Stimulated activated CD8-positive, alpha-beta memory T cell treated with anti-CD3 and anti-CD28 coated beads, Interleukin-15, amount 100 ng/mL, for 24 hours (primary cell): ENCODE results near the gene LSM12.
A peak's percentile ranks its signal among the peaks of the same experiment; 100 is the strongest.
"Not testable (repeated sequence)": the region's sequence is repeated elsewhere in the genome, so short reads cannot be mapped to it uniquely, and the experiment has no call there.

Source experiments
- DNase-seq: peaks from one replicate; pipeline ENCODE4 v3.0.0-alpha.2; 2020; ENCODE audit warnings: low read depth

LSM12 gene

DNA sequence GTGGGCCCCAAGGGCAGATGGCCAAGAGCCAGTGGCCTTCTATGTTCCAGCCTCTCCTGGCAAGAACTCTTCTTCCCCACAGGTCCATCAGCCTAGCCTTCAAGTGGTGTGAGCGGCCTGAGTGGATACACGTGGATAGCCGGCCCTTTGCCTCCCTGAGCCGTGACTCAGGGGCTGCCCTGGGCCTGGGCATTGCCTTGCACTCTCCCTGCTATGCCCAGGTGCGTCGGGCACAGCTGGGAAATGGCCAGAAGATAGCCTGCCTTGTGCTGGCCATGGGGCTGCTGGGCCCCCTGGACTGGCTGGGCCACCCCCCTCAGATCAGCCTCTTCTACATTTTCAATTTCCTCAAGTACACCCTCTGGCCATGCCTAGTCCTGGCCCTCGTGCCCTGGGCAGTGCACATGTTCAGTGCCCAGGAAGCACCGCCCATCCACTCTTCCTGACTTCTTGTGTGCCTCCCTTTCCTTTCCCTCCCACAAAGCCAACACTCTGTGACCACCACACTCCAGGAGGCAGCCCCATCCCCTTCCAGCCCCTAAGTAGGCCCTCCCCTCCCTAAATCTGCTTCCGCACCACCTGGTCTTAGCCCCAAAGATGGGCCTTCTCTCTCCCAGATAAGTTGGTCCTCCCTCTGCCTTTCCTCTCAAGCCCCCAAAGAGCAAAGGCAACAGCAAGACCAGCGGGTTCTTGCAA, 9.3 kb upstream of the LSM12 start:
- DNase-seq, result no peak

DNA sequence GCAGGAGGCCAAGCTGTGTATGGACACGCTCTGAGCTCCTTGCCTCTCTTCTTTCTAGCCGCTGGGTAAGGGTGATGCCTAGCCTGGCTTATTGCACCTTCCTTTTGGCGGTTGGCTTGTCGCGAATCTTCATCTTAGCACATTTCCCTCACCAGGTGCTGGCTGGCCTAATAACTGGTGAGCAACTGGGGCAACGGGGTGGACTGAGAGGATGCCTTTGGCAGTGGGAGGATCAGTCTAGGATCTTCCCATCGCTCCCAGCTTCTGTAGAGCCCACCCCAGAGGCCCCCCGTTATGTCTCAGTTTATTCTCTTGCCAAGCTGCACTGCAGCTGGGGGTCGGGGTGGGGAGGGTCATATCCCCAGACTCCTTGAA, 8.4 kb upstream of the LSM12 start:
- DNase-seq, result no peak

DNA sequence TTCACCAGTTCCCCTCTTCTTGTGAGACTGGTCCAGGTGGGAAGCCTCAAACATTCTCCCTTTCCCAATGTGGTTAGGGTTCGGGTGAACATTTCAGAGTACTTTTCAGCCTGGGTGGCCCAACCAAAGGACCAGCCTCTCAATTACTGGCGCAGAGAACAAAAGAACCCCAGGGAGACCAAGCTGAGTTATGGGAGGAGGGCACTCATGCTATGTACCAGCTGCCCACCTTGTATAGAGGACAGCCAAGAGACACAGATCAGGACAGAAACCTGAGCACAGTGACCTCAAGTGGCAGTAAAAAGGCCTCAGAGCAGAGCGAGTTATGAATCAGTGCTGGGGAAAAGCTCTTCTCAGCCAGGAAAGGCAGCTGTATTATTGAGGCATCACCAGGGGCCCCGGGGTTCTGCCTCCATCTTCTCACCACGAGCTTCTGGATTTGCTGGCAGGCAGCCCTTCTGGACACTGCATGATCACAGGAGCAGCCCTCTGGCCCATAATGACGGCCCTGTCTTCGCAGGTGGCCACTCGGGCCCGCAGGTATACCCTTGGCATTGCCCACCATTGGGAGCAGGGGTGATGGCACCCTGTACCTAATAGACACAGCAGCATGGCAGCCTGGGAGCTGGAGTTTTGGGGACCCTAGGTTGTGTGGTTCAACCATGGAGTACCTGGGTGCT, 7.9 kb upstream of the LSM12 start:
- no peak for DNase-seq

DNA sequence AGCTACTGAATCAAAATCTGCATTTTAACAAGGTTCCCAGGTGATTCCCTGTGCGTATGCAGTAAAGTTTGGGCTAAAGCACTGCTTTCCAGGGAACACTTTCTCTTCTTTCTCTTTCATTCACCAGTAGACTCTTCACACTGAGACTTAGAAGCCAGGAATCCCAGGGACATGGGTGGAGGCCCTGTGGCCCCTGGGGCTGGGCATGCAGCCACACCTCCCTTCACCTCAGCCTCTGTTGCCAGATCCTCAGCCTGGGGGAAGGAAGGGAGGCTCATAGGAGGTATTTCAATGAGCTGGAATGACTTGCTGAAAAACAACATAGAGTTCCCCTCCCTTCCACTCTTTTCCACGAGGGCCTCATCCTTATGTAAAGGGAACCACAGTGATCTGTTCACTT, 5.3 kb upstream of the LSM12 start:
- no peak for DNase-seq

DNA sequence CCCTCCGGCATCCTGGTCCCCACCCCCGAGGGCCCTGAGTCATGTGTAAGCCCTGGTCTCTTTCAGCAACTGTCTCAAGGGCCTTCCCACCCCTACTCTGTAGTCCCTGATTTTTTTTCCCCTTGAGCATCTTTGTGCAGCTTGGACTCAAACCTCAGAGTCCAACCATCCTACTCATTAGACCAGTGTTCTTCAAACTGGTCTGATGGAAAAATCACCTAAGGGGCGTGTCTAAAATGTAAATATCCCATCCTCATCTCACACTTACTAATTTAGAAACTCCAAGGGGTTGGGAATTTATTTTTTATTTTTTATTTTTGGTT, 4.7 kb upstream of the LSM12 start:
- DNase-seq, result no peak

DNA sequence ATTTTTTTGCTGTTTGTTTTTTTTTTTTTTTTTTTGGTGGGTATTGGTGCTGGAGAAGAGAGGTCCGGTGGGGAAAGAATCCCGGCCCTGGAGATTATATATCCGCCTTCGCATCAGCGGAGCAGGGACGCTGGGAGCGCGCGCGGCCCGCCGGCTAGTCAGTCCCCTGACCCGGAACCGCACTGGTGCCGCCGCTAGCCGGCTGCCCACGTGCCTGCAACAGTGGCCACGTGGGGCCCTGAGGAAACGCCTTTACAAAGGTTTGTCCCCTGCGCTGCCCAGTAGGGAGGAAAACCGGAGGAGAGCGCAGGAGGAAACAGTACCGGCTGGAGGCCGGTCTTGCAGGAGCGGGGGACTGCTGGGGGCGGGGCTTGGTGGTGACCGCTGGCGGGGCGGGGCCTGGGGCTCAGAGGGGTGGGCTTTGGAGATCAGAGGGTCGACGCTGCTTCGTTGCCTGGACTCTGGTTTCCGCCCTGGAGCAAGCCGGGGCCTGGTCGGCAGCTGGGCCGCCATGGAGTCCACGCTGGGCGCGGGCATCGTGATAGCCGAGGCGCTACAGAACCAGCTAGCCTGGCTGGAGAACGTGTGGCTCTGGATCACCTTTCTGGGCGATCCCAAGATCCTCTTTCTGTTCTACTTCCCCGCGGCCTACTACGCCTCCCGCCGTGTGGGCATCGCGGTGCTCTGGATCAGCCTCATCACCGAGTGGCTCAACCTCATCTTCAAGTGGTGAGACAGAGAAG, 4.2 kb upstream of the LSM12 start, which contains the start of gene G6PC3:
Gene G6PC3, plus strand, starts transcription at position 281 of the 743 bp plus-strand sequence. Its CDS starts 231 bp downstream, at position 512.
- DNase-seq, result peak; percentile 60

DNA sequence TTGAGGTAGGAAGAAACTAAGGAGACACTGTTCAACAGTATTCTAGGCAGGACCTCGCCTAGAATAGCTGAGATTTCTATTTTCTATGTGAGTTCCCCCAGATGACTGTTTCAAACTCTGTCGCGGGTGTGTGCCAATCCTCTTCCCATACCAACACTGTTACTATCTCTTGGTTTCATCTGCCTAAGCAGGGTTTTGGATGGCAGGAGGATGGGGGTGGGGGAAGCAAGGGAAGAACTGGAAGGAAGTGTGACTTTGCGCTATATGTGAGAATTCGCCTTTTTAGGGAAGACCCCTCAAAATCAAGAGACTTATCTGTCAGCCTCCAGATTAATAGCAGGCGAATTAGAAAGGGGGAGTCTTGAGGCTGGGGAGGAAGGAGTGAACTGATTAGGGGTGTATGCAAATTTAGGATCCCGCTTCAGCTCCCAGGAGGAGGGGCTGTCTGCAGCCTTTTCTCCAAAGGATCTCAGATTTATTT, 3.5 kb upstream of the LSM12 start:
- DNase-seq, result no peak

DNA sequence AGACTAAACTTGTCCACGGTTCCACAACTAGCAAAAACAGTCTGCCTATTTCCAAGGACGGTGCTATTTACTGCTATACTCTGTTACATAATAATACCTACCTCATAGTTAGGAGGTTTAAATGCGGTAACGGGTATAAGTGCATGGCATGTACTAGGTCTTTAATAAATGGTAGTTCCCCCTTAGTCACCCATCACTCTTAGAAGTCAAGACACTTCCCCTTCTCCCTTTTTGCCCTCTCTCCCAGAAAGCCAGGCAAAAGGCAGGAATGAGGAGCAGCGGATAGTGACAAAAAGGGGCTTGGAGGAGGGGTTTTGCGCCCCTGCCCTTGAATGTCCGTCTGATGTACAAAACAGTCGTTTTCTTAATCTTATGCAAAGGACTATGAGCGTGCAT, 1.1 kb upstream of the LSM12 start:
- DNase-seq, result no peak

DNA sequence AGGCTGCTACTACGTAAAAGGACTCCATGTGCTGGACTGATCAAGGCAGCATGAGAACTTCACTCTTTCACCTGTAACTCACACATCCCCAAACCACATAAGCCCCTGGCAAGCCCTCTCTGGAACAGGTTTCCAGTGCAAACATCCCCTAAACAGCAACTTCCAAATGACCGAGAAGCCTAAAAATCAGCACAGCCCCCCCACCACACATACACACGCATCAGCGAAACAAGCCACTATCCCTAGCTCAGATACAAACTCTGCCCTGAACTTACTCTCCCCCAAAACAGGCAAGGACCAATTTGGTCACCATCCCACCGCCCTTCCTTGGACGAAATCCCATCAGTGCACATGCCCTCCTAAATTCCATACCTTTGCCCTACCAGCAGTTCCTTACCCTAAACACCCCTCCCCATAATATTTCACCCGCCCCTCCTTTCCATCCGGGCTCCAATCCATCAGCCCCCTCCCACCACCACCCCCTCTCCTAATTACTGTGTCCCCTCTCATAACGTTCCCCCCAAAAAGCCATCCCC, 735 bp downstream of the LSM12 start:
- DNase-seq, result no peak

DNA sequence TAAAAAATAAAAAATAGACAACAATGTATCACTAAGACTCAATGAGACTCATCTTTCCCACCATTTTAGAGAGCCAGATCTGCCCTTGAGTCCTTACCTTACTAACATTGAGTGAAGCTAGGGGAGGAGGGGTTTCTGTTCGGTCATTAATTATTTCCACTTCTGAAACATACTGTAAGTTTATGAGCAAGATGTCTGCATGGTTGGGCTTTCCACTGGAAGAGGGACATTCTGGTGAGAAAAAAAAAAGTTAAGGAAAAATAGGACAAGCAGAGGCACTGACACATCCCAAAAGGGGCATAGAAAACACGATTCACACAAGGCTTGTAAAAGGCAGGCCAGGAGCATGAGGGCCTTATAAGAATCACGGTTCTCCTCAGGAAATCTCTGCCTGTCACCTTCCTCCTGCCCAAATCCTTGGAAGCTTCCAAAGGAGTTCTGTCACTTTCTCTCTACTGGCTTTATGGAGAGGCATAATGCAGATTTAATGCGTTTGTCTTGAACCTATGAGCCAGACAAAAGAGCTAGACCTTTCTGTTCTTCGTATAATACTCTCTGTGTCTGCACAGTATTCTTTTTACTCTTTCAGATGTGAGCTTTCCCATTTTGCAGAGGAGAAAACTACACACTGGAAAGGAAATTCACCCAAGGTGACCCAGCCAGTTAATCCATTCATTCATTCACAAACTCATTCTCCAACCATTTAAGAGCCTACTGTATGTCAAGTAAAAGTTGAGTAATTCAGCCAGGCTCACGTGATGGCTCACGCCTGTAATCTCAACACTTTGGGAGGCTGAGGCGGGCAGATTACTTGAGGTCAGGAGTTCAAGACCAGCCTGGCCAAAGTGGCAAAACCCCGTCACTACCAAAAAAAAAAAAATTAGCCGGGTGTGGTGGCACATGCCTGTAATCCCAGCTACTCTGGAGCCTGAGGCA, 2.5 kb downstream of the LSM12 start:
- DNase-seq, result no peak

DNA sequence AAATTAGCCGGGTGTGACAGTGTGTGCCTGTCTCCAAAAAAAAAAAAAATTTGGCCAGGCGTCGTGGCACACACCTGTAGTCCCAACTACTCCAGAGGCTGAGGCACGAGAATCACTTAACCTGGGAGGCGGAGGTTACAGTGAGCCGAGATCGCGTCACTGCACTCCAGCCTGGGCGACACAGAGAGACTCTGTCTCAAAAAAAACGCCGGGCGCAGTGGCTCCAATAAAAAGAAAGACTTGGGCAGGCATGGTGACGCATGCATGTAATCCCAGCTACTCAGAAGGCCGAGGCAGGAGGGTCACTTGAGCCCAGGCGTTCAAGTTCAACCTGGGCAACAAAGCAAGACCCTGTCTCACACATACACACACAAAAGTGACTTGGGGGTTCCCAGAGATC, 3.6 kb downstream of the LSM12 start:
- no peak for DNase-seq

DNA sequence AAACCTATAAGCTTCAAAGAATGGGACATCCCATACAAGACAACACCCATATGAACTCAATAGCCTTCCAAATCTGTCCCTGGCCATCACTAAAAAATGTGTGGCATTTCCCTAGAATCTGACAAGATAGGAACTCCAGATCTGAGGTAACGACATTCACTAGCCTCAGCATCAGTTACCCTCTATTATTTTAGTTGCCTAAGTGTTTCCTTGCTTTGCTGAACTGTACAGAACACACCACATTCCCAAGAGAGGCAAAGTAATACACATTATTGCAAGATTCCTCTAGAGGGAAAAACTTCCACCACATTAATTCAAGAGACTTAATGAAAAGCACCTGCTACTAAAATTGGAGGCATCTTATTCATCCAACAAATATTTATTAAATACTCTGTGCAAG, 5.0 kb downstream of the LSM12 start:
- DNase-seq, result no peak

DNA sequence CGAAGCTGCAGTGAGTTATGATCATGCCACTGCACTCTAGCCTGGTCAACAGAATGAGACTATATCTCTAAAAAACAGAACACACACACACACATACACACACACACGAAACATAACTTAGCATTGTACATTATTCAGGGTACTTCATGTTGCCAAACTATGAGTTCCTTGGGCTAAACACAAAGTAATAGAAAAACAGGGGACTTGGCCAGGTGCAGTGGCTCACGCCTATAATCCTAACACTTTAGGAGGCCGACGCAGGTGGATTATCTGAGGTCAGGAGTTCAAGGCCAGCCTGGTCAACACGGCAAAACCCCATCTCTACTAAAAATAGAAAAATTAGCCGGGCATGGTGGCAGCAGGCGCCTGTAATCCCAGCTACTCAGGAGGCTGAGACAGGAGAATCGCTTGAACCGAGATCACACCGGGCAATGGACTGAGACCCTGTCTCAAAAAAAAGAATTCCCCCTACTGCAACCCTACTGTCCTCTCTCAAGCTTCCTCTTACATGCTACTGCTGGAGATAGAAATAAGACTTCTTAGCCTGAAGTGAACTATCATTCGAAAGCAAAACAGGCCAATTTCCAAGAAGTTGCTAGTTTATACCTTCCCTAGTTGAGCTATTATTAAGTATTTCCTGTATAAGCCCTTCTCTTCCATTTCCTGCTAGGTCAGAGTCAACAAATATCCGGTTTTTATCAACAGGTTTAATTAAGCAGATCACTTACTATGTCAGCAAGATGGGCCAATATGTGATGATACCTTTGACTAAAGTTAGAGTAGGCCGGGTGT, 7.2 kb downstream of the LSM12 start:
- DNase-seq, result no peak

DNA sequence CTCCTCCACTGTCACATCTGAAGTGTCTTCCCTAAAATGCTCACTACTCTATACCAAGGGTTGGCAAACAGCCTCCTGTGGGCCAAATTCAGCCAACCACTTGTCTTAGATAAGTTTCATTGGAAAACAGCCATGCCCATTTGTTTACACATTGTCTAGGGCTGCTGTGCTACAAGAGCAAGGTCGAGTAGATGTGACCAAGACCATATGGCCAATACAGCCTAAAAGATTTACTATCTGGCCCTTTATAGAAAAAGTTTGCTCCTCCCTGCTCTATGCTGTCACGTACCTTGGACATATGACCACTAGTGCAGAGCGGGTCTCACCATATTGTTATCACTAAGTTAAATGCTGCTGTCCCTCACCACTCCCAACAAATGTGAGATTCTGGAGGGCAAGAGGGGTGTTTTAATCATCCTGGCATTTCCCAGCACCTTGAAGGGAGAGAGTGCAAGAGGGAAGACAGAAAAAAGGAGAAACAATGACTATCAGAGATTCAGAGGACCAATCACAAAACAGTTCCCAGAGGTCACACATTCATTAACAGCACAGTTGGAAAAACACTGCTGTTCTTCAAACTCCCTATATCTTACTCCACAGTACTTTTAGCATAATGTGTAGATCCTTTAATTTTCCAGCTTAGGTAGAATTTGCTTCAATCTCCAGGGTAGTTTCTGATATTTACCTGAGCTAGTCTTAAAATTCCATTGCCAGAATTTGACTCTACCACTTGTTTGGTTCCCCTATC, 13.2 kb downstream of the LSM12 start:
- DNase-seq, result no peak

DNA sequence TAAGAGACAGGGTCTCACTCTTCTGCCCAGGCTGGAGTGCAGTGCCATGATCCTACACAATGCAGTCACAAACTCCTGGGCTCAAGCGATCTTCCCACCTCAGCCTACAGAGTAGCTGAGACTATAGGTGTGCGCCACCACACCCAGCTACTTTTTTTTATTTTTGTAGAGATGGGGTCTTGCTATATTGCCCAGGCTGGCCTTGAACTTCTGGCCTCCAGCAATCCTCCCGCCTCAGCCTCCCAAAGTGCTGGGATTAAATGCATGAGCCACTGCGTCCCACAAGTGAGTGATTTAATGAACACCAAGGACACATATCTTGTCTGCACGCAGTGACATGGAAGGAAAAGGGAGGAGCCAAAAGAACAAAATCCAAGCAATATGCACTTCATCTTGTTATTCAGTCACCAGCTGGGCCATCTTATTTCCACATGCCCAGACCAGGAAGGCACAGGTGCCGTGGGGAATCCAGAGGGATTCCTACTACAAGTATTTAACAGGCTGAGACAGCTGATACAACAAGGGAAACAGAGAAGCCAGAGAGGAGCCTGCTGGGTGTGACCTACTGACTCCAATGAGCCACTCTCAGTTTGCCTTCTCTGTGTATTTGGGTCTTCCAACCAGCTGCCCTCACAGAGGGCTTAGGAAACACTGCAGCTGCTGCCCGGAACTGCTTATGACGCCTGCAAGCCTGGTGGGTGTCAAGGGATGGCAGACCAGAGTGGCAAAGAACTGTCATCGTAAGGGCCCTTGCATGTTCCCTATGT, 17.0 kb downstream of the LSM12 start:
- no peak for DNase-seq

DNA sequence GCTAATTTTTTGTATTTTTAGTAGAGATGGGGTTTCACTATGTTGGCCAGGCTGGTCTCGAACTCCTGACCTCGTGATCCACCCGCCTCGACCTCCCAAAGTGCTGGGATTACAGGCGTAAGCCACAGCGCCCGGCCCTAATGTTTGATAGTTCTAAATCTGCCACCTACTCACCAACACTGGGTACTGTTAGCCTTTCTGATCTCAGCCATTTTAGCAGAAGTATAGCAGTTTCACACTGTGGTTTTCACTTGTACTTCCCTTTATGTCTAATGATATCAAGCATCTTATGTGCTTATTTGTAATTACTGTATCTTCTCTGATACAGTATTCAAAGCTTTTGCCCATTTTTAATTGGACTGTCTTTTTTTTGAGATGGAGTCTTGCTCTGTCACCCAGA, 19.6 kb downstream of the LSM12 start:
- not testable (repeated sequence) for DNase-seq

DNA sequence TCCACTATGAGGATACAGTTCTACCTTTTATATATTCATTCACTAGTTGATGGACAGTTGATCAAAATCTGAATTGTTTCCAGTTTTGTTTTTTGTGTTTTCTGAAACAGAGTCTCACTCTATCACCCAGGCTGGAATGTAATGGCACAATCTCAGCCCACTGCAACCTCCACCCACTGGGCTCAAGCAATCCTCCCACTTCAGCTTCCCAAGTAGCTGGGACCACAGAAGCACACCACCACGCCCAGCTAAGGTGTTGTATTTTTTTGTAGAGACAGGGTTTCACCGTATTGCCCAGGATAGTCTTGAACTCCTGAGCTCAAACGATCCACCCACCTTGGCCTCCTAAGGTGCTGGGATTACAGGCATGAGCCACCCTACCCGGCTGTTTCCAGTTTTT, 21.0 kb downstream of the LSM12 start:
- DNase-seq, result no peak

DNA sequence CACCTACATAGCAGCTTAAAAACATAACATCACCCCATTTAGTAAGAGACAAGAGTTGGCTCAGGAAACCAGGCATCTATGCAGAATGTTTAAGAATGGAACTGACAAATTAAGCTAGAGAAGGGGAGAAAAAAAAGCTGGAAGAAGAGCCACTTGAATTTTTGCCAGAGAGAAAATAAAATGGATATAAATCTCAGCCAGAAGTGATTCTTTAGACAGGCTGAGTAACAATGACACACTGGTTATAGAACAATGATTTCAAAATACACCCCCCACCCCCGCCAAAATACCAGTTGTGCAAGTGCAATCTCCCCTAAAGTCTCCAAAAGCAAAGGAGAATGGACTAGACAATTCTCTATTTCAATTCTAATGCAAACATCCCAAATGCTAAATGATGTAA, 22.4 kb downstream of the LSM12 start:
- DNase-seq, result no peak

DNA sequence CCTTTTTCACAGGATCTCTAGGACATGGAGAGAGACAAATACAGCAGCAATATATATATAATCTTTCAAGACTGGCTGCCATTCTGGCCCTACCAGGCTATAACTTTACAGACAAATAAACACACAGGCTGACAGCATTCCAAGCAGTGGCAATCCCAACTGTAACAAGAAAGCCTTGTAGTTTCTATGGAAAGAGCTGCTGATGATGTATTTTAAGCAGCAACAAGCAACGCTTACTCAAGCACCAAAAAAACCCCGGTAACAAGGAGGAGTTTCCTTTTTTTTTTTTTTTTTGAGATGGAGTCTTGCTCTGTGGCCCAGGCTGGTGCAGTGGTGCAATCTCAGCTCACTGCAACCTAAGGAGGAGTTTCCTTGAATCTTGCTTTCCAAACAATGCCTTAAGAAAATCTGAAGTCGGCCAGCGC, 23.2 kb downstream of the LSM12 start:
- no peak for DNase-seq
